Mesothelial cell of epicardium (in vitro differentiated cells): ENCODE measurements around the gene CEACAM5. TPM values are rescaled to one million over a fixed set of nuclear protein-coding genes. Genes with fewer than 3 reads are reported as not detected.

ENCODE experiments used
- DNase-seq, 2 experiments: peaks; one replicate each; pipeline ENCODE4 v3.0.0; 2021; ENCODE audit warnings: low spot score in 2 of 2; ENCODE audit not compliant: unreplicated experiment in 2 of 2
- H3K27ac Mint-ChIP-seq: 2 replicates; pipeline ENCODE4 v1.8.0; 2021; ENCODE audit warnings: mixed read lengths
- H3K27me3 Mint-ChIP-seq: 2 replicates; pipeline ENCODE4 v1.8.0; 2021; ENCODE audit warnings: low read depth, mixed read lengths
- H3K36me3 Mint-ChIP-seq: 2 replicates; pipeline ENCODE4 v1.8.0; 2021; ENCODE audit warnings: mixed read lengths
- H3K4me1 Mint-ChIP-seq: 2 replicates; pipeline ENCODE4 v1.8.0; 2021; ENCODE audit warnings: mixed read lengths
- H3K4me3 Mint-ChIP-seq: 2 replicates; pipeline ENCODE4 v1.8.0; 2021; ENCODE audit warnings: mild to moderate bottlenecking, moderate library complexity, mixed read lengths
- H3K9me3 Mint-ChIP-seq: 2 replicates; pipeline ENCODE4 v1.8.0; 2021; ENCODE audit warnings: mixed read lengths
- total RNA-seq: library from RNA; stranded (reverse); gene quantifications from 3 replicates; pipeline ENCODE4 v1.2.1, GENCODE V29; 2021
- TF ChIP-seq, protein P1 (sequence below): fragments of 200-600 bp; sonication (generic); IDR thresholded peaks from one replicate; pipeline ENCODE4 v1.5.0; 2021; ENCODE audit warnings: antibody characterized with exemption; ENCODE audit not compliant: unreplicated experiment

CEACAM5 gene
- total RNA-seq, 1 donor from 2014 or later: not detected

DNA sequence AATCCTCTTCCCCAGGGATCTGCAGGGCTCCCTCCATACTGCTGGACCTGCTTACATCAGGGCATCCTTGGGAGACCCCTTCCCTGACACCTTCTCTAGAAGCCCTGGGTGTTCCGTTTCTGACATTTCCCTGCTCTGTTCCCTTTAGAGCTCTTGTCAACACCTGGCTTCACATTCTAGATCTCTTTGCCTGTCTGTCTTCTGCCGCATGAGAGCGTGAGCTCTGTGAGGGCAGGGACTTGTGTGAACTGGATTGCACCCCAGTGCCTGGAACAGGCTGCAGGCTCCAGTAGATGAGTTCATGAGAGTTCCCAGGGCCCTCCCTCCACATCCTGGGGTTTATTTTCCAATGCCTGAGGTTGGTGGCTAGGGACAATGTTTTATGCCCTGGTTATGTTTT lies 21.0 kb upstream of the CEACAM5 start:
- Mint-ChIP-seq H3K4me3 (no peak overlapping the region), H3K9me3 (peaks cover 52% of the 10 kb centered on the region), H3K27ac (no peak overlapping the region), H3K27me3 (no peaks in the 10 kb centered on the region), H3K36me3 (peaks cover 8% of the 10 kb centered on the region), H3K4me1 (no peaks in the 10 kb centered on the region)
- TF ChIP-seq, protein P1, sequence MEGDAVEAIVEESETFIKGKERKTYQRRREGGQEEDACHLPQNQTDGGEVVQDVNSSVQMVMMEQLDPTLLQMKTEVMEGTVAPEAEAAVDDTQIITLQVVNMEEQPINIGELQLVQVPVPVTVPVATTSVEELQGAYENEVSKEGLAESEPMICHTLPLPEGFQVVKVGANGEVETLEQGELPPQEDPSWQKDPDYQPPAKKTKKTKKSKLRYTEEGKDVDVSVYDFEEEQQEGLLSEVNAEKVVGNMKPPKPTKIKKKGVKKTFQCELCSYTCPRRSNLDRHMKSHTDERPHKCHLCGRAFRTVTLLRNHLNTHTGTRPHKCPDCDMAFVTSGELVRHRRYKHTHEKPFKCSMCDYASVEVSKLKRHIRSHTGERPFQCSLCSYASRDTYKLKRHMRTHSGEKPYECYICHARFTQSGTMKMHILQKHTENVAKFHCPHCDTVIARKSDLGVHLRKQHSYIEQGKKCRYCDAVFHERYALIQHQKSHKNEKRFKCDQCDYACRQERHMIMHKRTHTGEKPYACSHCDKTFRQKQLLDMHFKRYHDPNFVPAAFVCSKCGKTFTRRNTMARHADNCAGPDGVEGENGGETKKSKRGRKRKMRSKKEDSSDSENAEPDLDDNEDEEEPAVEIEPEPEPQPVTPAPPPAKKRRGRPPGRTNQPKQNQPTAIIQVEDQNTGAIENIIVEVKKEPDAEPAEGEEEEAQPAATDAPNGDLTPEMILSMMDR: no peak
- no peak for DNase-seq

DNA sequence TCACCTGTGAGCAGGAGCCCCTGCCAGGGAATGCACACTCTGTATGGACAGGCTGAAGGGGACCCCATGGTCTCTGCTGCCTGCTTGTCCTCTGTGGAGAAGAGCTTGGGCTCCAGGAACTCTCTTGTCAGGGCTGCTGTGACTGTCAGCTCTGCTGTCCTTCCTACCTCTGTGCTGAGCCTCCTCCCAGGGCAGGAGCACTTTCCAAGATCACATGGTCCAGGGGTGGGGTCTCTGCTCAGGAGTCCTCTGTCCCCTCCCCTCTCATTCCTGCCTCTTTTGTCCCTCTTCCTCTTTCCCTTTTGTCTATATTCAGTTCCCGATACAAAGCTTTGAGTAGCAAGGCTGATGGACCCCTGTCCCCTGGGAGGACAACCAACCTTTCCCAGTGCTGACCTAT lies 20.3 kb upstream of the CEACAM5 start, which contains the start of gene CEACAM7:
TSS of gene CEACAM7 (minus strand) at position 173 of the 400 bp plus-strand sequence. CDS start at position 68, 105 bp downstream.
- peaks cover 55% of the 10 kb centered on the region for H3K9me3 Mint-ChIP-seq
- H3K36me3 Mint-ChIP-seq: peaks cover 5% of the 10 kb centered on the region
- DNase-seq: no peak

DNA sequence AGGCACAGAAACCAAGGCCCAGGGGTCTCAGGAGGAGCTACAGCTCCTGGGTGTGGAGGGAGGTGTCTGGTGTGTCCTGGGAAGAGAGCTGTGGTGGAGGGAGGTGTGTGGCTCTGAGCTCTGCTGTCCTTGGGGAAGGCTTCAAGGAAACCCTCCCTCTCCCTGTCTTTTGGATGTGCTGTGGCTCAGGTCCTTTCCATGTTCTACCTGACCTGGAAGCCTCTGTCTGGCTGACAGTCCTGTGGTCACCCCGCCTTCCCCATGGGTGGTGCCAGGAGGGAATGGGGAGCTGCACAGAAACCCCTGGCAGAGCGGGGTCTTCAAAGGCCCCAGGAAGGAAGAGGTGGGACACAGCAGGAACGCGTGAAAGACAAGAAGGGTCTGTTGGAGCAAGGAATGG lies 19.7 kb upstream of the CEACAM5 start:
- DNase-seq: no peak
- H3K4me1 Mint-ChIP-seq: no peaks in the 10 kb centered on the region
- TF ChIP-seq, protein P1: no peak
- H3K36me3 Mint-ChIP-seq: peaks cover 5% of the 10 kb centered on the region
- H3K9me3 Mint-ChIP-seq: peaks cover 58% of the 10 kb centered on the region
- no peaks in the 10 kb centered on the region for H3K27me3 Mint-ChIP-seq
- H3K4me3 Mint-ChIP-seq: no peak overlapping the region
- no peak overlapping the region for H3K27ac Mint-ChIP-seq

More for the DNA sequence above, 20.3 kb upstream of the CEACAM5 start, which contains the start of gene CEACAM7:
- TF ChIP-seq, protein P1: no peak
- Mint-ChIP-seq H3K4me3 (no peak within 1 kb of the TSS), H3K27me3 (no peaks in the 10 kb centered on the region), H3K27ac (no peak within 1 kb of the TSS), H3K4me1 (no peaks in the 10 kb centered on the region)

DNA sequence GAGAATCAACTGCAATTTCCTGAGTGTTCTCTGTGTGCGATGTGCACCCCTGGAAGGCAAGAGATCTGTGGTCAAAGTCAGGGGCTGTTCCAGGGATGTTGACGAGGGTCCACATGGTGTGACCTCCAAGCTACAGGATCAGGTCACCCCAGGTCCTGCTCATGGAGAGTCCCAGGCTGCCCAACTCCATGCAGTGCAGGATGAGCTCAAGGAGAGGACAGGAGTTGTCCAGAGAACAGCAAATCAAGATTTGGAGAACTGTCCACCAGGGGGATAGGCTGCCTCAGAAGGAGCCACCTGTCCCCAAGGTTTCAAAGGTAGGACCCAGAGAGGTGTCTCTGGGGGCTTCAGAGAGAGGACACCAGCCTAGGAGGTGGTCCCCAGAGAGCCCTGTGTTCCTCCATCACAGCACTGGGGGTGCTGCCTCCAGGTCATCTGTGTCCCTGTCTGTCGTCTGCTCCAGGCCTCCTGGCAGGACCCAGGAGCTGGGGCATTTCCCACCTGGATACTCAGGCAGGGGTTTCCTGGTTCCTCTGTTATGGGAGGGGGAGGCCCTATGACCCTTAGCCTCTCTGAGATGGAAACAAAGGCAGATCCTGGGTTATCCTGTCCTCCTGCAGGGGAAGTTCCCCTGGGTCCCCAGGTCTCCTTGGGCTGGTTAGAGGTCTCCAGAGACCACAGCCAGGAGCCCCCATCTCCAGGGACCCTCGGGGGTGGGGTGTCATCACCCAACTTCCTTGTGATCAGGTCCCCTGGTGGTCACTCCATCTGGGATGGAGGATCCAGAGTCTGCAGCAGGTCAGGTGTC lies 18.2 kb upstream of the CEACAM5 start:
- TF ChIP-seq, protein P1: no peak
- Mint-ChIP-seq H3K4me1 (no peaks in the 10 kb centered on the region), H3K27ac (no peak overlapping the region), H3K9me3 (peaks cover 48% of the 10 kb centered on the region), H3K4me3 (no peak overlapping the region), H3K36me3 (peaks cover 3% of the 10 kb centered on the region), H3K27me3 (no peaks in the 10 kb centered on the region)
- DNase-seq: no peak

DNA sequence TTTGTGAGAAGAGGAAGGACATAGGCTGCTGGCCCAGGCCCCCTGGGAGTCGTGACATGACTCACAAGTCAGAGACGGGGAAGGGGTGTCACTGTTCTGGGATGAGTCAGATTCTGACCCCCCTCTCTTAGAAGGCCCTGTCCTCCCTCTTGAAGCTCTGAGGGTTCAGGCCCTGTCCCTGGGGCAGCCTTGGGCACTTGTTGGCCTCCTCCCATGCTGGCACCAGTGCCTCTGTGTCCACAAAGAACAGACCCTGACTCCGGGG lies 17.7 kb upstream of the CEACAM5 start:
- TF ChIP-seq, protein P1: no peak
- H3K27ac Mint-ChIP-seq: no peak overlapping the region
- H3K4me1 Mint-ChIP-seq: no peaks in the 10 kb centered on the region
- no peaks in the 10 kb centered on the region for H3K27me3 Mint-ChIP-seq
- H3K4me3 Mint-ChIP-seq: no peak overlapping the region
- peaks cover 50% of the 10 kb centered on the region for H3K9me3 Mint-ChIP-seq
- no peak for DNase-seq
- H3K36me3 Mint-ChIP-seq: peaks cover 3% of the 10 kb centered on the region
